Measurements from ENCODE around the gene SH3D19.

SH3D19 gene

DNA sequence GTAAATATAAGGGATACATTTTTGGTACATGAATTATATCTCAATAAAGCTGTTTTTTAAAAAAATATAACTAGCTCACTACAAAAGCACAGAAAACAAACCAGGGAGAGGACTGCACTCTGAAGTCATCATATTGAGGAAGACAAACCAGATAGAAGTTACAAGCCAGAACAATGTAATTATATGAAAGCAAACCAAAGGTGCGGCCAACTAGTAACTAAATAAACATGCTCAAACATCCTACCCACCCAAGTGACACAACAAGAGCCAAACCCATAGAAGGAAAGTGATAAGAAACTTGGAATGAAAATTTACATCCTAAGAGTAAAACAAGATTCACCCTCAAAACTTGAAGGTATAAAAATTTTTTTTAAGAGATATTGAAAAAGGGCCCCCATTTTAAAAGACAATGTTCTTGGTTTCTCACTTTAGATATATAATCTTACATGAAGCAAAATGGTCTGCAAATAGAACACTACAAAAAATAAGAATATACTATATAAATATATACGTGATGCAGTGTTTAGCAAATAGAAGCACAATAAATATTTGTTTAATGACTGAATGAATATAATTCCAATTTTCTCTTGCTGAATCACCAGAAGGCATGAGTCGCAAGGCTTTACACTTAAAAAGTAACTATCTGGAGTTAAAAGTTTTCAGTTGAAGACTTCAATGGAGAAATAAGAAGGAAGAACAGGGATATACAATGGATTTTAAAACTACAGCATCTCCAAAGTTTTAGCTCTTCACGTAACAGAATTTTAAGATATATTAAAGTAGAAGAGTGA, 4.0 kb upstream of the SH3D19 start:
- Histone ChIP-seq H3K27ac (ENCODE audit: low read depth, low read length) (no peak overlapping the region), H4K20me1 (ENCODE audit: low read depth, low read length) (no peaks in the 10 kb centered on the region), H3K36me3 (ENCODE audit: low read length) (no peaks in the 10 kb centered on the region), H3K9ac (ENCODE audit: low read length) (no peak overlapping the region), H2AFZ (ENCODE audit: low read depth, low read length, severe bottlenecking) (no peak overlapping the region), H3K27me3 (ENCODE audit: low read length) (no peaks in the 10 kb centered on the region), H3K9me3 (ENCODE audit: insufficient read depth, low read length) (no peaks in the 10 kb centered on the region), H3K4me3 (ENCODE audit: insufficient read depth, low read length, poor library complexity, severe bottlenecking) (no peak overlapping the region), H3K79me2 (ENCODE audit: insufficient read depth, low read length) (no peaks in the 10 kb centered on the region), H3F3A (ENCODE audit: insufficient read depth) (no peaks in the 10 kb centered on the region), H3K4me2 (ENCODE audit: low read depth, low read length, poor library complexity, severe bottlenecking) (no peak overlapping the region), H3K9me2 (replicated peaks; ENCODE audit: insufficient read depth, low read length) (no peaks in the 10 kb centered on the region)
- TF ChIP-seq EZH2phosphoT487 (conservative IDR thresholded peaks at IDR 0.05; ENCODE audit: low read length) (no peak), CTCF (IDR thresholded peaks at IDR 0.05; ENCODE audit: insufficient read depth, low read length, poor library complexity, severe bottlenecking) (no peak)

- no peaks in the 10 kb centered on the region for H3K27me3 ChIP-seq (ENCODE audit: low read length)
- H3K36me3 ChIP-seq (ENCODE audit: low read length): no peaks in the 10 kb centered on the region
- no peaks in the 10 kb centered on the region for H3K9me2 ChIP-seq (replicated peaks; ENCODE audit: insufficient read depth, low read length)
- no peak overlapping the region for H3K4me3 ChIP-seq (ENCODE audit: insufficient read depth, low read length, poor library complexity, severe bottlenecking)
- H3K9me3 ChIP-seq (ENCODE audit: insufficient read depth, low read length): no peaks in the 10 kb centered on the region
- no peak overlapping the region for H3K27ac ChIP-seq (ENCODE audit: low read depth, low read length)
- H2AFZ ChIP-seq (ENCODE audit: low read depth, low read length, severe bottlenecking): no peak overlapping the region
- H3K9ac ChIP-seq (ENCODE audit: low read length): no peak overlapping the region
- no peak for TF ChIP-seq CTCF (IDR thresholded peaks at IDR 0.05; ENCODE audit: insufficient read depth, low read length, poor library complexity, severe bottlenecking)
- TF ChIP-seq EZH2phosphoT487 (conservative IDR thresholded peaks at IDR 0.05; ENCODE audit: low read length): no peak
- no peaks in the 10 kb centered on the region for H3F3A ChIP-seq (ENCODE audit: insufficient read depth)
- no peaks in the 10 kb centered on the region for H4K20me1 ChIP-seq (ENCODE audit: low read depth, low read length)
- no peaks in the 10 kb centered on the region for H3K79me2 ChIP-seq (ENCODE audit: insufficient read depth, low read length)
- no peak overlapping the region for H3K4me2 ChIP-seq (ENCODE audit: low read depth, low read length, poor library complexity, severe bottlenecking)
Measured at GRCh38 chr4:151325949-151326246, 493 bp upstream of the SH3D19 start.

GRCh38 chr4:151324752-151325110, 674 bp downstream of the SH3D19 start:
- Histone ChIP-seq H3K36me3 (ENCODE audit: low read length) (no peaks in the 10 kb centered on the region), H3K27me3 (ENCODE audit: low read length) (no peaks in the 10 kb centered on the region), H4K20me1 (ENCODE audit: low read depth, low read length) (no peaks in the 10 kb centered on the region), H3F3A (ENCODE audit: insufficient read depth) (no peaks in the 10 kb centered on the region), H3K9ac (ENCODE audit: low read length) (no peak overlapping the region), H3K27ac (ENCODE audit: low read depth, low read length) (no peak overlapping the region), H3K9me2 (replicated peaks; ENCODE audit: insufficient read depth, low read length) (no peaks in the 10 kb centered on the region), H3K4me3 (ENCODE audit: insufficient read depth, low read length, poor library complexity, severe bottlenecking) (no peak overlapping the region), H2AFZ (ENCODE audit: low read depth, low read length, severe bottlenecking) (no peak overlapping the region), H3K9me3 (ENCODE audit: insufficient read depth, low read length) (no peaks in the 10 kb centered on the region), H3K79me2 (ENCODE audit: insufficient read depth, low read length) (no peaks in the 10 kb centered on the region), H3K4me2 (ENCODE audit: low read depth, low read length, poor library complexity, severe bottlenecking) (no peak overlapping the region)
- TF ChIP-seq EZH2phosphoT487 (conservative IDR thresholded peaks at IDR 0.05; ENCODE audit: low read length) (no peak), CTCF (IDR thresholded peaks at IDR 0.05; ENCODE audit: insufficient read depth, low read length, poor library complexity, severe bottlenecking) (no peak)
